ENCODE data around the gene KRTAP10-12. TPM values are rescaled to one million over a fixed set of nuclear protein-coding genes. Genes with fewer than 3 reads are reported as not detected.

KRTAP10-12 gene
- total RNA-seq, 2 donors from 2014 or later = not detected

DNA sequence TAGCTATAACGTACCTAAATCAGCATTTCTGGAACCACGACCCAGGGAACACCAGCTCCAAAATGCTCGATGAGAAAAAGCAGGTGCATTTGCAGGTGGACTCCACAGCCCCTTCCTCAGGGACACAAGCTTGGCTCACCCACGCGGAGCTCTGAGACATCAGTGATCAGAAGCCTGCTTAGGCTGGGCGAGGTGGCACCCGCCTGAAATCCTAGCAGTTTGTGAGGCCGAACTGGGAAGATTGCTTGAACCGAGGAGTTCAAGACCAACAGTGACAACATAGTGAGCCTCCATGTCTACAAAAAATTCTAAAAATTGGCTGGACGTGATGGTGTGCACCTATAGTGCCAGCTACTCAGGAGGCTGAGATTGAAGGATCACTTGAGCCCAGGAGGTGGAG is 16.9 kb downstream of the KRTAP10-12 start:
- DNase-seq (no peak), ATAC-seq (no peak)
- H3K27me3 Mint-ChIP-seq = peaks cover 59% of the 10 kb centered on the region
- H3K4me1 Mint-ChIP-seq = peaks cover 26% of the 10 kb centered on the region
- no peaks in the 10 kb centered on the region for H3K9me3 ChIP-seq (ENCODE audit: control insufficient read depth, low read length, poor library complexity, severe bottlenecking)
- peaks cover 4% of the 10 kb centered on the region for H3K36me3 Mint-ChIP-seq (ENCODE audit: low read depth)
- no peak overlapping the region for H3K27ac Mint-ChIP-seq
- H3K4me3 Mint-ChIP-seq = no peak overlapping the region

GRCh38 chr21:44714905-44715304 is 17.9 kb downstream of the KRTAP10-12 start:
- no peak overlapping the region for H3K4me3 Mint-ChIP-seq
- no peaks in the 10 kb centered on the region for H3K9me3 ChIP-seq (ENCODE audit: control insufficient read depth, low read length, poor library complexity, severe bottlenecking)

GRCh38 chr21:44716984-44717383 is 20.0 kb downstream of the KRTAP10-12 start:
- Mint-ChIP-seq H3K27ac (no peak overlapping the region), H3K4me3 (no peak overlapping the region), H3K4me1 (peaks cover 7% of the 10 kb centered on the region), H3K36me3 (ENCODE audit: low read depth) (peaks cover 8% of the 10 kb centered on the region), H3K27me3 (peaks cover 53% of the 10 kb centered on the region)
- DNase-seq = no peak
- no peaks in the 10 kb centered on the region for H3K9me3 ChIP-seq (ENCODE audit: control insufficient read depth, low read length, poor library complexity, severe bottlenecking)
- ATAC-seq = no peak

More at GRCh38 chr21:44714905-44715304, 17.9 kb downstream of the KRTAP10-12 start:
- ATAC-seq (no peak), DNase-seq (no peak)
- Mint-ChIP-seq H3K27me3 (peaks cover 59% of the 10 kb centered on the region), H3K27ac (no peak overlapping the region), H3K36me3 (ENCODE audit: low read depth) (peaks cover 5% of the 10 kb centered on the region), H3K4me1 (peaks cover 18% of the 10 kb centered on the region)

DNA sequence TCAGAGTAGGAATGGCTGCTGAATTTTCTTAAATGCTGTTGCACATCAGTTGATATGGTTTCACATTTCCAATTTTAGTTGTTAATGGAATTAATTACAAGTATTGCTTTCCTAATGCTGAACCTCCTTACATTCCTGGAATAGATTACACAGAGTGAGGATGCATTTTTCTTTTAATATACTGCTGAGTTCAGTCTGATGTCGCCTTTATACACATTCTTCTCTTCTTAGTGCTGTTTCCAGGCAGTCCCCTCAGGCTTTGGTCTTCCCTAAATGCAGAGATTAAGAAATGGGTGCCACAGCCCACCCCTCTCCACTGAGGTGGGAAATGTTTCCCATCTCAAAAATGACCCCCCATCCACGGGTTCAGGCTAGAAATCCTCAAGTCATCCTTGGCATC is 21.1 kb downstream of the KRTAP10-12 start:
- H3K9me3 ChIP-seq (ENCODE audit: control insufficient read depth, low read length, poor library complexity, severe bottlenecking) = no peaks in the 10 kb centered on the region
- Mint-ChIP-seq H3K4me3 (no peak overlapping the region), H3K27ac (no peak overlapping the region), H3K4me1 (peaks cover 10% of the 10 kb centered on the region), H3K27me3 (peaks cover 56% of the 10 kb centered on the region), H3K36me3 (ENCODE audit: low read depth) (peaks cover 8% of the 10 kb centered on the region)
- no peak for ATAC-seq
- DNase-seq = no peak

DNA sequence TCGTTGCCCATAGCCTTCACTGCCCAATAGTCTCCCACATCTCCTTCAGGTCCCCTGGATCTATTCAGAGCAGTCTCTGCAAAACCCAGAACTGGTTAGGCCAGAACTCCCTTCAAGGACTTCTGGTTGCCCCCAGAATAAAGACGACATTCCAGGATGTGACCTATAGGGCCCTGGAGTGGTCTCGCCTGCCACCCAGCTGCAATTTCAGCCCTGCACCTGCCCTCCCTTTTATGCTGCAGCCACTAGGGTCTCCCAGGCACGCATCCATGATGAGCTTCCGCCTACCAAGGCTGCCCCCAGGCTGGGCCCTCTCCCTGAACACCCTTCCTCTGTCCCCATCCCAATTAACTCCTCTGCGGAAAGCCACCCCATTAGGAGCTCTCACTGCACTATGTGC is 21.6 kb downstream of the KRTAP10-12 start:
- Mint-ChIP-seq H3K27me3 (peaks cover 55% of the 10 kb centered on the region), H3K36me3 (ENCODE audit: low read depth) (peaks cover 8% of the 10 kb centered on the region), H3K27ac (no peak overlapping the region), H3K4me1 (peaks cover 15% of the 10 kb centered on the region), H3K4me3 (no peak overlapping the region)
- ATAC-seq = no peak
- no peak for DNase-seq
- H3K9me3 ChIP-seq (ENCODE audit: control insufficient read depth, low read length, poor library complexity, severe bottlenecking) = no peaks in the 10 kb centered on the region

DNA sequence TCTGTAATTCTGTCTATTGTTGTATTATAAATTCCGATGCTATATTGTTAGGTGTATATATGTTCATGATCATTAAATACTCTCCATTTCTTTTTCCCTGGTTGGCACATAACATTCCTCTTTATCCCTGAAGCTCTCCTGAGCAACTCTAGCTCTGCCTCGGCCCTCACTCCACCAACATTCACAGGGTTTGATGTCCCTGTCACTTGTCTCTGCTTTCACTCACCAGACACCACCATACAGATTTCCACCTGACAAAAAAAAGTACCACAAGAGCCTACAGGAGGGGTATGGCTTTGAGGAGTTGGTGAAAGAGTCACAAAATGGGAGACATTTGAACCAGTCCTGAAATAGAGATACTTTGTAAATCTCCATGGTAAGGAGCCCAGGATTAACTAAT is 23.2 kb downstream of the KRTAP10-12 start:
- Mint-ChIP-seq H3K36me3 (ENCODE audit: low read depth) (peaks cover 8% of the 10 kb centered on the region), H3K4me3 (no peak overlapping the region), H3K4me1 (peaks cover 14% of the 10 kb centered on the region), H3K27me3 (peaks cover 52% of the 10 kb centered on the region), H3K27ac (peak overlapping the region; percentile 17)
- no peaks in the 10 kb centered on the region for H3K9me3 ChIP-seq (ENCODE audit: control insufficient read depth, low read length, poor library complexity, severe bottlenecking)
- no peak for DNase-seq
- ATAC-seq = no peak

DNA sequence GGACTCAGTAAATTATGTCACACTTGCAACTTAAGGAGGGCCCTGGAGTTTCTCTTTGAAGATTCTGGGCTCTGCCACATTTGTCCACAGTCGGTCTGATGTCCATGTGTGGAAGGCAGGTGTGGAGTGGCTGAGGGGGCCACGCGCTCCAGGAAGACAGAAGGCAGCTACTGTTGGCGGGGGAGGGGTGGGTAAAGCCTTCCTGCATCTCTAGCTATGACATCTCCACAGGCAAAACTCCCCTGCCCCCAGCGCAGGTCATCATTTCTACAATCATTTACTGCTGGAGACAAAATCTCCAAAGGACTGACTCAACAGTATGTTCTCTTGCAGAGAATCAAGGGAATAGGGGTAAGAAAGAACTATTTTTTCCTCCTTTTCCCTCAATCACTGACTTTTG is 25.8 kb downstream of the KRTAP10-12 start:
- H3K36me3 Mint-ChIP-seq (ENCODE audit: low read depth) = peaks cover 8% of the 10 kb centered on the region
- peaks cover 66% of the 10 kb centered on the region for H3K27me3 Mint-ChIP-seq
- H3K27ac Mint-ChIP-seq = no peak overlapping the region
- ATAC-seq (no peak), DNase-seq (no peak)
- peaks cover 14% of the 10 kb centered on the region for H3K4me1 Mint-ChIP-seq
- H3K9me3 ChIP-seq (ENCODE audit: control insufficient read depth, low read length, poor library complexity, severe bottlenecking) = no peaks in the 10 kb centered on the region
- peak overlapping the region; percentile 81 for H3K4me3 Mint-ChIP-seq

DNA sequence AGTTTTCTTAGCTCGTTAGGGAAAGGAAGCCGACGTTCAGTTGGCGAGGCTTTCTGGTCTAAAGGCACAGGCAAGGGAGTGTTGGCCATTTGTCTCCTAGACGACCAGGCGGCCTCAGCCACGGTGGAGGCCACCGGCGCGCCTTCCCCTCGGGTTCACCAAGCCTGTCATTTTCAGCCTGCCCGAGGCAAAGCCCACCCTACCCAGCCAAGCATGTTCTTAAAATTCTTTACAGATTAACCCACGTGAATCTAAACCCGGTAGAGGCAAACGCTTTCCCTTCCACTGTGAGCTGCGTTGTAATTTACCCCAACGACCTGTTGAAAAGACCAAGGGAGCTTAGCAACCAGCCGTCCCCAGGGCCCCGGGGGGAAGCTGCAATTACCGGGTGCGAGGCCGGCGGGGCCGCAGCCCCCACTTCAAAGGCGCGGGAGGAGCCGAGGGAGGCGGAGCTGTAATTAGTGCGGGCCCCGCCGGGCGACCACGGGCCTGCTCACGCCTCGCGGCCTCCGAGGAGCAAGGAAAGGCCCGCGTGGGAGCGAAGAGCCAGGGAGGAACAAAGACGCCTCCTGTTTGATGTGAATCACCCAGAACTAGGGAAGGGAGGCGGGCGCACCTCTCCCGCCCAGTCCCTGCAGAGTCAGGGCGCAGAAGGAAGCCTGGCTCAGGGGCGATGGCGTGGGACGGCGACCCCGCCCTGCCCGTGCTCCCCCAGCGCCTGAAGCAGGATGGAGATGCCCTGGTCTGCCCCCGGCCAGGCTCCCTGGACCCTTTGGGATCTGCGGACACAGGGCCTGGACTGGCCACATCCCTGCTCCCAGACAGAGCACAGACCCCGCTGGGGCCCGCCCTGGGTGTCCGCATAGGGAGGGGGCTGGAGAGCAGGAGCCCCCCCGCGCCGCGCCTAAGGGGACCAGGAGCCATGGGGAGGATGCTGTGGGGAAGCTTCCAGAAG is 26.5 kb downstream of the KRTAP10-12 start:
- Mint-ChIP-seq H3K27ac (peak overlapping the region; percentile 49), H3K36me3 (ENCODE audit: low read depth) (peaks cover 5% of the 10 kb centered on the region), H3K27me3 (peaks cover 66% of the 10 kb centered on the region), H3K4me1 (peaks cover 14% of the 10 kb centered on the region), H3K4me3 (peak overlapping the region; percentile 81)
- H3K9me3 ChIP-seq (ENCODE audit: control insufficient read depth, low read length, poor library complexity, severe bottlenecking) = no peaks in the 10 kb centered on the region
- no peak for DNase-seq
- ATAC-seq = peak; percentile 57

DNA sequence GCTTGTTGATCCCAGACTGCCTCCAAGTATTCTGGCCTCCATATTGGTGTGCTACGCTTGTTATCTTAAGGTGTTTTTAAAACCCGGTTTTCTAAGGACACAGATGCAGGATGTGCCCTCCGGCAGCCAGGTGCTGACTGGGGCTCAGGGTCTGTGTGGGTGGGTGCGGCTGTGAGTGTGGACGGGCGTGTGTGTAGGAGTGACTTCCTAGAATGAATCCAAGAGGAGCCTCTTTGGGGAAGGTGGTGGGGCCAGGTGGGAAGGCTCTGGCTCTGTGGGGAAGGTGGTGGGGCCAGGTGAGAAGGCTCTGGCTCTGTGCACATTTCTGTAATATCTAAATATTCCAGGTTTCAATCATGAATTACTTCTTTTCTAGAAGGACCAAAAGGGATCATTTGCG is 27.2 kb downstream of the KRTAP10-12 start:
- no peak for ATAC-seq
- H3K4me3 Mint-ChIP-seq = no peak overlapping the region
- H3K36me3 Mint-ChIP-seq (ENCODE audit: low read depth) = peaks cover 5% of the 10 kb centered on the region
- no peak overlapping the region for H3K27ac Mint-ChIP-seq
- H3K27me3 Mint-ChIP-seq = peaks cover 58% of the 10 kb centered on the region
- peaks cover 12% of the 10 kb centered on the region for H3K4me1 Mint-ChIP-seq
- DNase-seq = no peak
- H3K9me3 ChIP-seq (ENCODE audit: control insufficient read depth, low read length, poor library complexity, severe bottlenecking) = no peaks in the 10 kb centered on the region

DNA sequence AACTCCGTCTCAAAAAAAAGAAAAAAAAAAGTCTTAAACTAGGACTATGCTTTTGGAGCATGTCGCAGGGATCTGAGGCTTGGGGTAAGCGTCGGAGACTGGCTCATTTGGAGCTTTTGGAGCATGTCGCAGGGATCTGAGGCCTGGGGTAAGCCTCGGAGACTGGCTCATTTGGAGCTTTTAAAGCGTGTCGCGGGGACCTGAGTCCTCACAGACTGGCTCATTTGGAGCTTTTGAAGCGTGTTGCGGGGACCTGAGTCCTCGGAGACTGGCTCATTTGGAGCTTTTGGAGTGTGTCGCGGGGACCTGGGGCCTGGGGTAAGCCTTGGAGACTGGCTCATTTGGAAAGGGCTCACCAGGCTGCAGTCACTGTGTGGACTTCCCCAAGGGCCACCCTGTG is 28.0 kb downstream of the KRTAP10-12 start:
- Mint-ChIP-seq H3K4me3 (no peak overlapping the region), H3K27ac (no peak overlapping the region), H3K36me3 (ENCODE audit: low read depth) (peaks cover 3% of the 10 kb centered on the region), H3K27me3 (peaks cover 54% of the 10 kb centered on the region), H3K4me1 (peaks cover 12% of the 10 kb centered on the region)
- no peaks in the 10 kb centered on the region for H3K9me3 ChIP-seq (ENCODE audit: control insufficient read depth, low read length, poor library complexity, severe bottlenecking)
- DNase-seq (no peak), ATAC-seq (no peak)

DNA sequence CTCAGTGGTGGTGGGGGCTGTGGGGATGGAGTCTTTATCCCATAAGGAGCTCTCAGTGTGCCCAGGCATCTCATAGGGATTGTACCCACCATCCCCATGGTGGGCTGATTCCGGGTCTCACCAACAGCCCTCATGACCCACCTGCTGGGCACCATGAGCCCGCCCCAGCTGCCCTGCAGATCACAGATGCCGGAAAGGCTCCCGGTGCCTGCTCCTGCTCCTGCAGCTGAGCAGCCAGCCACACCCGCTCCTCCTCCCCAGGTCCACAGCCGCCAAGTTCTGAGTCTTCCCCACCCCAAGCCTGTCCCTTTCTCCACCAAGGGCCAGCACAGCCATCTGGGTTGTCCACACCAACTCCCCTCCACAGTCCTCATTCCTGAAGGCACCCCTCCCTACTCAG is 29.9 kb downstream of the KRTAP10-12 start:
- no peak for DNase-seq
- no peaks in the 10 kb centered on the region for H3K9me3 ChIP-seq (ENCODE audit: control insufficient read depth, low read length, poor library complexity, severe bottlenecking)
- Mint-ChIP-seq H3K4me1 (peaks cover 16% of the 10 kb centered on the region), H3K27ac (no peak overlapping the region), H3K36me3 (ENCODE audit: low read depth) (no peaks in the 10 kb centered on the region), H3K4me3 (no peak overlapping the region), H3K27me3 (peaks cover 60% of the 10 kb centered on the region)
- no peak for ATAC-seq

DNA sequence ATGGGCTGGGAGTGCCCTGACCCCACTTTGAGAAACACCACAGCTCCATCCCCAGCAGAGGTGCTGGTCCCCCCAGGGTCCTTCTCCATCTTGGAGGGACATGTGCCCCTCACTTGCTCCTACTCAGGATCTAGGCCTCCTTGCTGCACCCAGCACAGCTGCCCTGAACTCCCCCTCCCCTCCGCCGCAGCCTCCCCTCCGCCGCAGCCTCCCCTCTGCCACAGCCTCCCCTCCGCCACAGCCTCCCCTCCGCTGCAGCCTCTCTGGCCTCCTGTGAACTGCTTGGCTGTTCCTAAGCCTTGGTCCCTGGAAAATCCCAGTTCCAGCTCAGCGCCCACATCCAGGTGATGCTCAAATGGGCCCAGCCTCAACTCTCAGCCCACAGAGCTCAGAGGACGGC is 30.3 kb downstream of the KRTAP10-12 start:
- H3K36me3 Mint-ChIP-seq (ENCODE audit: low read depth) = peaks cover 2% of the 10 kb centered on the region
- ATAC-seq (no peak), DNase-seq (no peak)
- peak overlapping the region; percentile 51 for H3K27ac Mint-ChIP-seq
- peaks cover 63% of the 10 kb centered on the region for H3K27me3 Mint-ChIP-seq
- H3K4me3 Mint-ChIP-seq = no peak overlapping the region
- peaks cover 18% of the 10 kb centered on the region for H3K4me1 Mint-ChIP-seq
- no peaks in the 10 kb centered on the region for H3K9me3 ChIP-seq (ENCODE audit: control insufficient read depth, low read length, poor library complexity, severe bottlenecking)

GRCh38 chr21:44727757-44728156 is 30.8 kb downstream of the KRTAP10-12 start:
- DNase-seq (no peak), ATAC-seq (no peak)
- Mint-ChIP-seq H3K27me3 (peaks cover 60% of the 10 kb centered on the region), H3K4me1 (peaks cover 17% of the 10 kb centered on the region), H3K27ac (peak overlapping the region; percentile 51), H3K36me3 (ENCODE audit: low read depth) (peaks cover 2% of the 10 kb centered on the region), H3K4me3 (no peak overlapping the region)
- no peaks in the 10 kb centered on the region for H3K9me3 ChIP-seq (ENCODE audit: control insufficient read depth, low read length, poor library complexity, severe bottlenecking)

DNA sequence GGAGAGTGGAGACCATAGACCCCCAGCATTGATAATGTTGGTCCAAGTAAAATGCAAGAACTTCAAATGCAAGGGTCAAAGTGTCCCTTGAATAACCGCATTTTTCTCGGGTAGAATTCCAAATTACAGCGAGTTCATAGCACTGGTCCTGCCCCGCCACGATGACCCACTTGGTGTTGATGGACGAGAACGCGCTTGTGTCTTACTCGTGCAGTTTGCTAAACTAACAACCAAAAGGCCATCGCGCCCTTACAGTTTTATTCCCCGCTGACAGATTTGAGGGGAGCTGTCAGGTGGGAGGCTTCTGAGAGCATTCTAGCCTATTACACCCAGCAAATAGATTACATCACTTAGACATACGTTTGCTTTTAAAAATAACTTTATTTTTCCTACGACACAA is 31.7 kb downstream of the KRTAP10-12 start:
- ATAC-seq = no peak
- H3K27ac Mint-ChIP-seq = no peak overlapping the region
- H3K27me3 Mint-ChIP-seq = peaks cover 59% of the 10 kb centered on the region
- no peaks in the 10 kb centered on the region for H3K9me3 ChIP-seq (ENCODE audit: control insufficient read depth, low read length, poor library complexity, severe bottlenecking)
- DNase-seq = no peak
- peaks cover 9% of the 10 kb centered on the region for H3K4me1 Mint-ChIP-seq
- no peak overlapping the region for H3K4me3 Mint-ChIP-seq
- H3K36me3 Mint-ChIP-seq (ENCODE audit: low read depth) = peaks cover 2% of the 10 kb centered on the region
